Psoas muscle (tissue), 8 donors: ENCODE data around the gene TMEM150C. TPM values are rescaled to one million over a fixed set of nuclear protein-coding genes. Genes with fewer than 3 reads are reported as not detected.

Experiments used
- ATAC-seq, 4 donors: fragments of 200-7000 bp; cut with Tn5 transposase; one replicate each; pipeline ENCODE4 v1.9.1; 2020; ENCODE audit warnings: moderate library complexity in 3 of 4, mild to moderate bottlenecking in 2 of 4
- DNase-seq, 2 donors: peaks; one replicate each; pipeline ENCODE4 v3.0.0-alpha.2; 2020
- H3K27ac ChIP-seq: fragments of 200-600 bp; one replicate; pipeline ENCODE4 v1.8.0; 2022
- H3K27me3 ChIP-seq, 3 donors: fragments of 200-600 bp in 1 of 3; one replicate each; pipeline versions ENCODE4 v1.6.1 to v1.8.0; 2013 to 2022; ENCODE audit warnings: low read length in 2 of 3, mild to moderate bottlenecking in 2 of 3, moderate library complexity in 1 of 3; ENCODE audit not compliant: insufficient read depth in 3 of 3
- H3K36me3 ChIP-seq, 2 donors: fragments of 200-600 bp in 1 of 2; one replicate each; pipeline versions ENCODE4 v1.6.1 to v1.8.0; 2013 to 2022; ENCODE audit warnings: low read depth in 1 of 2, mild to moderate bottlenecking in 1 of 2, moderate library complexity in 1 of 2; ENCODE audit not compliant: insufficient read depth in 1 of 2
- H3K4me1 ChIP-seq: fragments of 200-600 bp; one replicate; pipeline ENCODE4 v1.8.0; 2022
- H3K4me3 ChIP-seq: fragments of 200-600 bp; one replicate; pipeline ENCODE4 v1.8.0; 2022; ENCODE audit warnings: mild to moderate bottlenecking
- H3K9me3 ChIP-seq: fragments of 200-600 bp; one replicate; pipeline ENCODE4 v1.8.0; 2022
- CTCF ChIP-seq: fragments of 200-600 bp; IDR thresholded peaks from one replicate; pipeline ENCODE4 v1.8.0; 2022; ENCODE audit warnings: antibody characterized with exemption
- WGBS, 3 donors: extraction: QIAGEN DNeasy Blood & Tissue Kit; methylation state at CpG; one replicate each; pipeline versions ENCODE4 v1.1.6 to v1.1.7; 2013; 5-methylcytosine and 5-hydroxymethylcytosine counted together
- intact Hi-C, 2 donors: fragments of 100-400 bp; cut with DNase I; formaldehyde crosslinking; loops; one replicate each; pipeline versions ENCODE4 v1.11.0 to v1.14.2; 2022
- polyA plus RNA-seq, 3 donors: library from polyadenylated mRNA; stranded (reverse); fragments of 200-250 nt; gene quantifications; one replicate each; pipeline ENCODE4 v1.2.3, GENCODE V29; 2013
- total RNA-seq, 4 donors: library from RNA; stranded (reverse); fragmentation: NEBNext Ultra II Directional in 2 of 4; extraction: Animal tissue kit (Norgen Biotek cat#: 25700) in 2 of 4; gene quantifications; one replicate each; pipeline versions ENCODE4 v1.2.1 to v1.2.4, GENCODE V29; 2021 to 2023
- donor health status: healthy with polysubstance abuse.
- donor health status: DM: no; HTN: no; CAD: no; lungs with moderate emphysema.
- donor health status: Bipolar disorder and iron deficiency.
- donor health status: healthy.
- donor health status: DM: yes; HTN: yes; CAD: no.
- donor health status: DM: no; HTN: no; CAD: no.
- donor health status: DM: no; HTN: no; CAD: no.
- donor health status: DM: yes; HTN: yes; CAD: no.

Gene TMEM150C
- total and polyA plus RNA-seq, 7 donors: 2.6 to 5.8 (median 3.6) TPM

- no peak overlapping the region for H3K27ac ChIP-seq
- no peak overlapping the region for H3K4me3 ChIP-seq
- no peaks in the 10 kb centered on the region for H3K27me3 ChIP-seq
- no peak for ATAC-seq
- H3K4me1 ChIP-seq: no peaks in the 10 kb centered on the region
- TF ChIP-seq CTCF: no peak
- H3K9me3 ChIP-seq: no peaks in the 10 kb centered on the region
- 78% methylated on average over 6 of the region's 6 CpGs for WGBS, 3 donors
- intact Hi-C loops: no loop called here
- H3K36me3 ChIP-seq: no peaks in the 10 kb centered on the region
- DNase-seq: no peak
Observed at GRCh38 chr4:82524570-82525152, 37.1 kb downstream of the TMEM150C start.

GRCh38 chr4:82523179-82523578, 38.6 kb downstream of the TMEM150C start:
- intact Hi-C loops: no loop called here
- no peaks in the 10 kb centered on the region for H3K4me1 ChIP-seq

GRCh38 chr4:82522472-82522871, 39.3 kb downstream of the TMEM150C start:
- TF ChIP-seq CTCF: no peak
- DNase-seq (no peak), ATAC-seq (no peak)
- H3K27me3 ChIP-seq: no peaks in the 10 kb centered on the region
- no peaks in the 10 kb centered on the region for H3K9me3 ChIP-seq
- intact Hi-C loops: no loop called here
- no peak overlapping the region for H3K27ac ChIP-seq
- no peaks in the 10 kb centered on the region for H3K36me3 ChIP-seq
- WGBS, 3 donors: 81 to 89% (median 84%) methylated on average over 4 of the region's 4 CpGs
- no peaks in the 10 kb centered on the region for H3K4me1 ChIP-seq
- no peak overlapping the region for H3K4me3 ChIP-seq

More at GRCh38 chr4:82523179-82523578, 38.6 kb downstream of the TMEM150C start:
- DNase-seq: no peak
- ATAC-seq: no peak
- Histone ChIP-seq H3K36me3 (no peaks in the 10 kb centered on the region), H3K27me3 (no peaks in the 10 kb centered on the region), H3K4me3 (no peak overlapping the region), H3K9me3 (no peaks in the 10 kb centered on the region), H3K27ac (no peak overlapping the region)
- WGBS, 3 donors: 82 to 86% (median 83%) methylated on average over 9 of the region's 9 CpGs
- TF ChIP-seq CTCF: no peak

- no peak for TF ChIP-seq CTCF
- Histone ChIP-seq H3K36me3 (no peaks in the 10 kb centered on the region), H3K27me3 (no peaks in the 10 kb centered on the region), H3K27ac (no peak overlapping the region), H3K9me3 (no peaks in the 10 kb centered on the region), H3K4me3 (no peak overlapping the region), H3K4me1 (no peaks in the 10 kb centered on the region)
- DNase-seq: no peak
- no peak for ATAC-seq
- intact Hi-C loops: no loop called here
- WGBS, 3 donors: 44 to 90% (median 64%) methylated on average over 2 of the region's 2 CpGs
Observed at GRCh38 chr4:82521283-82521682, 40.5 kb downstream of the TMEM150C start.

GRCh38 chr4:82519776-82520175, 42.0 kb downstream of the TMEM150C start:
- no peak overlapping the region for H3K27ac ChIP-seq
- no peaks in the 10 kb centered on the region for H3K27me3 ChIP-seq
- no peaks in the 10 kb centered on the region for H3K36me3 ChIP-seq
- DNase-seq: no peak
- ATAC-seq: no peak
- H3K4me1 ChIP-seq: no peaks in the 10 kb centered on the region
- H3K9me3 ChIP-seq: no peaks in the 10 kb centered on the region
- 71 to 80% (median 77%) methylated on average over 2 of the region's 2 CpGs for WGBS, 3 donors
- intact Hi-C loops: no loop called here
- TF ChIP-seq CTCF: no peak
- no peak overlapping the region for H3K4me3 ChIP-seq
